K562 (cell line): Measurements from ENCODE around the gene ZDHHC12. TPM values are rescaled to one million over a fixed set of nuclear protein-coding genes. Genes with fewer than 3 reads are reported as not detected.

ENCODE experiments used
- ATF2 ChIP-seq: sonication (generic); formaldehyde crosslinking; IDR thresholded peaks from 2 replicates; pipeline ENCODE4 v1.8.1; 2022; ENCODE audit warnings: missing genetic modification reagents
- ATF4 ChIP-seq: fragments of 450-650 bp; formaldehyde crosslinking; IDR thresholded peaks from 2 replicates; pipeline ENCODE4 v1.4.0; 2022; ENCODE audit warnings: mild to moderate bottlenecking, moderate library complexity
- CREB1 ChIP-seq, 2 experiments: sonication (generic) in 1 of 2; formaldehyde crosslinking in 1 of 2; IDR thresholded peaks; 2 replicates each; pipeline versions ENCODE4 v1.6.1 to v1.8.0; 2012 to 2022; ENCODE audit warnings: inconsistent platforms in 1 of 2, mild to moderate bottlenecking in 1 of 2, missing genetic modification reagents in 1 of 2, moderate library complexity in 1 of 2
- CREM ChIP-seq: IDR thresholded peaks from 2 replicates; pipeline ENCODE4 v1.6.1; 2014; ENCODE audit warnings: antibody characterized with exemption, low read depth
- ETS1 ChIP-seq: conservative IDR thresholded peaks from 2 replicates; pipeline ENCODE4 v1.6.1; 2011; ENCODE audit warnings: low read depth, mild to moderate bottlenecking, low read length; ENCODE audit not compliant: control insufficient read depth
- GATAD2A ChIP-seq: fragments of 450-650 bp; IDR thresholded peaks from 2 replicates; pipeline ENCODE4 v1.6.1; 2017
- HDGF ChIP-seq: fragments of 450-650 bp; IDR thresholded peaks from 2 replicates; pipeline ENCODE4 v1.6.1; 2016
- HEY1 ChIP-seq: fragments of 250-450 bp; sonication (Bioruptor Pico); IDR thresholded peaks from 2 replicates; pipeline ENCODE4 v1.5.0; 2020; ENCODE audit warnings: mild to moderate bottlenecking, moderate library complexity, borderline replicate concordance
- HNRNPK ChIP-seq: fragments of 200-400 bp; formaldehyde crosslinking; IDR thresholded peaks from one replicate; pipeline ENCODE4 v1.6.1; 2018; ENCODE audit warnings: mild to moderate bottlenecking, low read depth, low read length; ENCODE audit not compliant: poor library complexity, severe bottlenecking
- MAX ChIP-seq: sonication (generic); formaldehyde crosslinking; IDR thresholded peaks from 2 replicates; pipeline ENCODE4 v1.9.0; 2022; ENCODE audit warnings: mild to moderate bottlenecking, missing genetic modification reagents
- NRF1 ChIP-seq, 2 experiments: fragments of 450-650 bp; IDR thresholded peaks in 1 of 2; conservative IDR thresholded peaks in 1 of 2; 2 replicates each; pipeline ENCODE4 v1.6.1; 2014; ENCODE audit warnings: mild to moderate bottlenecking in 2 of 2
- OTX1 ChIP-seq: fragments of 450-650 bp; formaldehyde crosslinking; IDR thresholded peaks from 2 replicates; pipeline ENCODE4 v1.4.0; 2022; ENCODE audit warnings: mild to moderate bottlenecking
- POLR2H ChIP-seq: IDR thresholded peaks from 2 replicates; pipeline ENCODE4 v1.6.1; 2016; ENCODE audit warnings: missing genetic modification characterization, low read depth, mild to moderate bottlenecking, control low read depth, missing compliant biosample characterization, moderate library complexity
- PREB ChIP-seq: sonication (generic); formaldehyde crosslinking; IDR thresholded peaks from 2 replicates; pipeline ENCODE4 v1.8.1; 2023; ENCODE audit warnings: mild to moderate bottlenecking, missing genetic modification reagents
- PRMT5 ChIP-seq: sonication (generic); formaldehyde crosslinking; IDR thresholded peaks from 2 replicates; pipeline ENCODE4 v1.5.0; 2020; ENCODE audit warnings: missing genetic modification reagents
- SAFB2 ChIP-seq: fragments of 200-400 bp; formaldehyde crosslinking; IDR thresholded peaks from 2 replicates; pipeline ENCODE4 v1.6.1; 2018; ENCODE audit warnings: borderline replicate concordance, low read length, low read depth, moderate library complexity; ENCODE audit not compliant: severe bottlenecking
- SRSF9 ChIP-seq: fragments of 200-400 bp; formaldehyde crosslinking; IDR thresholded peaks from 2 replicates; pipeline ENCODE4 v1.6.1; 2017; ENCODE audit warnings: low read depth, low read length, borderline replicate concordance
- U2AF2 ChIP-seq: fragments of 200-400 bp; formaldehyde crosslinking; optimal IDR thresholded peaks from 2 replicates; pipeline ENCODE3; 2017; ENCODE audit warnings: low read depth, mild to moderate bottlenecking, low read length
- YY1 ChIP-seq, 3 experiments: IDR thresholded peaks; 2 replicates each; pipeline ENCODE4 v1.6.1; 2011; ENCODE audit warnings: low read length in 2 of 3, mild to moderate bottlenecking in 2 of 3, moderate library complexity in 2 of 3, borderline replicate concordance in 1 of 3, control low read depth in 1 of 3, low read depth in 1 of 3; ENCODE audit not compliant: insufficient read depth in 3 of 3, insufficient replicate concordance in 2 of 3, control insufficient read depth in 1 of 3, insufficient read length in 1 of 3; ENCODE audit errors: extremely low read depth in 1 of 3
- ZNF175 ChIP-seq: fragments of 200-800 bp; sonication (Bioruptor generic); IDR thresholded peaks from 2 replicates; pipeline ENCODE4 v1.6.1; 2016; ENCODE audit warnings: low read depth, mild to moderate bottlenecking, missing genetic modification characterization, missing compliant biosample characterization
- ZNF197 ChIP-seq: fragments of 200-800 bp; sonication (Bioruptor generic); IDR thresholded peaks from 2 replicates; pipeline ENCODE4 v1.6.1; 2016; ENCODE audit warnings: low read depth, missing genetic modification characterization, missing compliant biosample characterization
- ZNF263 ChIP-seq: sonication (generic); formaldehyde crosslinking; IDR thresholded peaks from 2 replicates; pipeline ENCODE4 v1.8.0; 2022; ENCODE audit warnings: mild to moderate bottlenecking, missing genetic modification reagents, borderline replicate concordance
- ZNF431 ChIP-seq: sonication (generic); formaldehyde crosslinking; IDR thresholded peaks from 2 replicates; pipeline ENCODE4 v1.8.0; 2022; ENCODE audit warnings: mild to moderate bottlenecking, missing genetic modification reagents
- polyA plus RNA-seq, 8 experiments: library from polyadenylated mRNA; depleted of rRNA in 4 of 8; stranded (reverse) in 5 of 8; unstranded in 3 of 8; fragments of >200 nt; fragmentation: Nextera tagmentation in 2 of 8; fragmentation: Illumina TruSeq in 1 of 8; extraction: Ambion mirVana in 2 of 8; extraction: Trizol in 1 of 8; gene quantifications; 2 replicates each; pipeline versions ENCODE4 v1.2.1 to v1.2.3, GENCODE V29; 2011 to 2014; ENCODE audit warnings: inconsistent platforms in 1 of 8, missing spikeins in 1 of 8
- total RNA-seq, 7 experiments: library from RNA; depleted of rRNA in 6 of 7; stranded (reverse); fragments of >200 nt in 6 of 7; fragmentation: Illumina TruSeq in 2 of 7; extraction: Trizol in 2 of 7; gene quantifications; 2 replicates each; pipeline versions ENCODE4 v1.2.1 to v1.2.3, GENCODE V29; 2011 to 2021; ENCODE audit warnings: low replicate concordance in 1 of 7

The ZDHHC12 gene
- total and polyA plus RNA-seq, 9 of the 15 experiments (the other 6 are each of a cell fraction or from before 2014, with no cell fraction given): 0.21 to 38.0 (median 13.8) TPM

- no peak for TF ChIP-seq ATF2 (CRISPR knock-in tag)
- TF ChIP-seq ZNF431 (CRISPR knock-in tag): no peak
- TF ChIP-seq POLR2H (tag): no peak
- no peak for TF ChIP-seq ZNF197 (CRISPR knock-in tag)
- TF ChIP-seq HEY1 (CRISPR knock-in tag): no peak
- no peak for TF ChIP-seq HNRNPK
- no peak for TF ChIP-seq PREB (CRISPR knock-in tag)
- no peak for TF ChIP-seq PRMT5
- TF ChIP-seq ZNF263: no peak
- no peak for TF ChIP-seq ZNF175 (CRISPR knock-in tag)
- no peak for TF ChIP-seq SRSF9
- TF ChIP-seq YY1 (IDR thresholded peaks at IDR 0.05; ENCODE audit: borderline replicate concordance in 1 of 3, control insufficient read depth in 1 of 3, extremely low read depth in 1 of 3, insufficient read depth in 3 of 3, insufficient read length in 1 of 3, insufficient replicate concordance in 2 of 3, low read depth in 1 of 3, low read length in 2 of 3): peak in 1 of 3 experiments; percentile 10
- no peak for TF ChIP-seq SAFB2
- no peak for TF ChIP-seq OTX1 (CRISPR knock-in tag)
- no peak for TF ChIP-seq HDGF
- no peak for TF ChIP-seq CREB1 (IDR thresholded peaks at IDR 0.05)
- TF ChIP-seq CREB1 (CRISPR knock-in tag; IDR thresholded peaks at IDR 0.05): 0 out of 2 replicates have a peak, but pooled peaks have one; percentile 20
- TF ChIP-seq ETS1: no peak; the same call in 1 of the 2 replicates
- TF ChIP-seq NRF1 (conservative IDR thresholded peaks at IDR 0.05 in 1 of 2, IDR thresholded peaks at IDR 0.05 in 1 of 2): peak; percentile 41 to 46; a peak in 3 of 4 replicates
- TF ChIP-seq U2AF2: no peak
- TF ChIP-seq GATAD2A: no peak
- TF ChIP-seq MAX: no peak; the same call in 1 of the 2 replicates
- TF ChIP-seq ATF4 (CRISPR knock-in tag): no peak
- TF ChIP-seq CREM: no peak
Observed at GRCh38 chr9:128702949-128703615, 20.8 kb downstream of the ZDHHC12 start (continued).
